Choroid plexus epithelial cell (primary cell): ENCODE measurements around the gene C1QTNF8.

Experiments used
- DNase-seq: peaks from one replicate; pipeline ENCODE4 v3.0.0-alpha.2; 2010; ENCODE audit warnings: low read depth
- H3K4me3 ChIP-seq: 2 replicates; pipeline ENCODE4 v1.5.1; 2011; ENCODE audit warnings: low read depth, mild to moderate bottlenecking, control low read depth, low read length, moderate library complexity
- CTCF ChIP-seq: conservative IDR thresholded peaks from 2 replicates; pipeline ENCODE4 v1.5.1; 2011; ENCODE audit warnings: low read depth, mild to moderate bottlenecking, control low read depth, inconsistent platforms, low read length, moderate library complexity

Gene C1QTNF8

DNA sequence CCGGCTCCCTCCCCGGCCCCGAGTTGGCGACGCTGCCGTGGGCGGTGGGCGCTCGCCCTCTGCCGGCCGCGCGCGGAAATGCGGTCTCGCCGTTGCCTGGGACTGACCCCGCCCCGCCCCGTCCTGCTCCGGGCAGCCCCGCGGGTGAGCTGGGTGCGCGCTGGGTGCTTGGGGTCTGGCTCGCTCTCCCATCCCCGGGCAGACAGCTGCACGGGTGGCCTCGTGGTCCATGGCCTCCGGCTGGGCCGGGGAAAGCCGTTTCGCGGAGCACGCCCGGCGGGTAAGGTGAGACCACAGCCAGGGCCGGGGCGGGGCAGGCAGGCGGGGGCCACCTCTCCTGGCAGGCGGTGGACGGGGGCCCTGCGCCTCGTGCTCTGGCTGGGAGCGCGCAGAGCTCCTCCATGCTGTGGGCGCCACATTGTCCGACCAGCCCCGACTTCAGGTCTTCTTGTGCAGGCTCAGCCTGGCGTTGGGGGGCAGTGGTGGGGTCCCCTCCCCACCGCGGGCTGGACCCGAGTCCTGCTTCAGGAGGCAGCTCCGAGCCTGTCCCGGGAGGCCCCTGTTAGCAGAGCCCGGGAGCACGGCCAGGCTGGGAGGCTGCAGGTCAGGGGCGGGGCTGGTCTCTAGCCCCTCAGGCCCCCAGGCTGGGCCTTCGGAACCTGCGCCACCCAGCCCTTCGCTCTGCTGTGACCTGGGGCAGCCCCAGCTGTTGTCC, 7.0 kb upstream of the C1QTNF8 start:
- DNase-seq: peak; percentile 7
- no peak overlapping the region for H3K4me3 ChIP-seq
- peak; percentile 52 for TF ChIP-seq CTCF

DNA sequence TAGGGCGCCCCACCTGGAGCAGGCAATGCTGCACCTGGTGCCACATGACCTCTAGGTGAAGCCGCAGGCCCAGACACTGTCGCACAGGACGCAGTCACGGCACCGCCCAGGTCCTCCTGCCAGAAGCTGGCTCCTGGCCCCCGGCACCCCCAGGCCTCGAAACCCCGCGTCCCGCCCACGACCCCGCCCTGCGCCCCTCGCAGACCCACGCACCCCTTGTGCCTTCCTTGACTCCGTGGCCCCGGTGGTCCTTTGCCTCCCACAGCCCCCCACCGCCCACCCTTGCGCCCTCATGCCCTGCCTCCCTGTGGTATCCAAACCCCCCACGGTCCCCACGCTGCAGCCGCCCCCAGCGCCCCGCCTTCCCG, 6.3 kb upstream of the C1QTNF8 start:
- no peak for DNase-seq
- no peak for TF ChIP-seq CTCF

DNA sequence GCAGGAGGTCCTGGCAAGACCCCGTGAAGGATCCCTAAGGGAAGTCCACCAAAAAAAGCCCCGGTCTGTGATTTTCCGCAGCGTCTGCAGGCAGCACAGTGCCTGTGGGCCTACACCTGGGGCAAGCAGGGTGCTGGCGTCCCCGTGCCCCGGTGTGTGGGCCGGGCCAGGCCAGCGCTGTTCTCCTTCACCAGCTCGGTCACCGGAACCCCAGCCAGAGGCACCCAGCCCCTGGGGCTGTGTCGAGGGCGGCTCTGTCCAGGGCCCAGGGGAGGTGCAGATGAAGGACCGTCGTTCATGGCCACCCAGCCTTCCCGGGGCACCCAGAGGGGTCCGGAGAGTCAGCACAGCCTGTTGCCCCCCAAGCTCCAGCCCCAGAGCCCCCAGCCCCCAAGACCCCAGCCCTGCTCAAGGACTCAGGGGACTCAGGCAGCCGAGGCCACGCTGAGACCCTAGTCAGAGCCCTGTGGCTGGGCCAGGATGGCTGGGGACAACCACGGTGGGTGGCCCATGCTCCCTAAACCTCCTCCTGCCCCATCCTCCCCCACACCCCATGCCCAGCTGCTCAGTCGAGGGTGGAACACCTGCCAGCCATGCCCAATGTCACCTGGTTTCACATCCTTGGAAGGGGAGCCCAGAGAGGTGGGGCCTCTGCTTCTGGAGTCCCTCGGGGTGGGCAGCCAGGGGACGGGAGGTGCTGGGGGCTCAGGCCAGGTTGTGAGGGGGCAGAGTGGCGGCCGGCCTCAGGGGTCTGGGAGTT, 5.7 kb upstream of the C1QTNF8 start:
- H3K4me3 ChIP-seq: no peak overlapping the region
- no peak for DNase-seq
- TF ChIP-seq CTCF: no peak

More for the DNA sequence above, 6.3 kb upstream of the C1QTNF8 start:
- no peak overlapping the region for H3K4me3 ChIP-seq

- TF ChIP-seq CTCF: no peak
- no peak overlapping the region for H3K4me3 ChIP-seq
- DNase-seq: no peak
Observed at GRCh38 chr16:1101133-1101532, 5.1 kb upstream of the C1QTNF8 start.

GRCh38 chr16:1100084-1100800, 4.2 kb upstream of the C1QTNF8 start:
- TF ChIP-seq CTCF: no peak
- no peak overlapping the region for H3K4me3 ChIP-seq
- DNase-seq: no peak

DNA sequence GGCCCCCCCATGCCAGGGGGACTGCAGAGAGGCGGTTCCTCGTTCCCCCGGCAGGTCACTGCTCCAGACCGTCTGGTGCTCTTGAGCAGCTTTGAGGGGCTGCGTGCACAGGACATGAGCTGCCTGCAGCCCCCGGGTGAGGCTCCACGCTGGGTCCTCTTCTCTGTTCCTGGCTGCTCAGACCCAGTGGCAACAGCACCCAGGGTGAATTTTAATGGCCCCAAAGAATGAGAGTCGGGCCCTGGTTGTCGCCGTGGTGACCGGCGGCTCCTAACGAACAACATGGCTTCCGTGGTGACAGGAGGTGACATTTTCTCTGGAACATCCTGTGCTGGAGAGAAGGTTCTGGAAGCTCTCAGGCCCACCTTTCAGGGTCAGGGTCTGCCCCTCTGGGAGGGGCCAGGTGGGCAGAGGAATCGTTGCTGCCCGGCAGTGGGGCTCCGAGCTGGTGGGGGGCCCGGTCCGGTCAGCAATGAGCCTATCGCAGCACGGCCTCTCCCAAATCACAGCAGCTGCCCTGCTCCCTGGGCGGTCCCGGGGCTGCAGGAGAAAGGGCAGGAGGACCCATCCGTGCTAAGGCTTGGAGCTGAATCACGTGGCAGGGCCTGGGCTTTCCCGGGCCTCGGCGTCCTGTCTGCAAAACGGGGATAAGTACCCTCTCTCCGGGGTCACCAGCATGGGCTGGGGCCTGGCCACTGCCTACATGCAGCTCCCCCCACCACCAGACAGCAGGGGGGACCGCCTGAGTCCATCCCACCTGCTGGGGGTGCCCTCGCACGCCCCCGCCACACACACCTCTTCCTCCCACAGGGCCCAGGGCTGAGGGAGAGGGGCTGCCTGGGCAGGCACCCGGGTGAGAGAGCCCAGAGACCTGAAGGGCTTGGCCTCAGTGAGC, 3.4 kb upstream of the C1QTNF8 start:
- H3K4me3 ChIP-seq: no peak overlapping the region
- no peak for DNase-seq
- no peak for TF ChIP-seq CTCF
